Measurements from ENCODE around the gene ROBO1.
A peak's percentile ranks its signal among the peaks of the same experiment; 100 is the strongest.

DNA sequence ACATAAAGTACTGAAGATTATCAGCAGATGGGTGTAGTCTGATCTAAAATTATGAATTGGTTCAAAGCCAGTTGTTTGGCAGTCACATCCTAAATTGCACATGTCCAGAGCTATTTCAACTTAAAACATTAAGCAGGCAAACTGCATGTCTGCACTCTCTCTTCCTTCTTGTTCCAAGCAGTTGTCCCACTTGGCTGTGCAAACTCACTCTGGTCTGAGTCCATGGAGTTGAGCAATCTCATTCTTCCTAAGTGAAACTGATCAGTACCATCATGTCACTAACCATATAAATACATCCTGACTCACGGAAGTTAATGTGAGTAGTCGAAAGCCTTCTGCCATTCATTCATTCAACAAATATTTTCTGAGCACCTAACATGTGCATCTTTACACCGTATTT, 353.0 kb downstream of the ROBO1 start:
- TF ChIP-seq TAF1 (conservative IDR thresholded peaks at IDR 0.05): no peak
- no peak for TF ChIP-seq CTCF (IDR thresholded peaks at IDR 0.05; ENCODE audit: low read depth, low read length, missing input control)
- peak; percentile 43 for TF ChIP-seq SP1 (IDR thresholded peaks at IDR 0.05)
- peak; percentile 45 for TF ChIP-seq YY1 (IDR thresholded peaks at IDR 0.05)
- no peak for TF ChIP-seq FOXA1 (IDR thresholded peaks at IDR 0.05)
- TF ChIP-seq RAD21 (IDR thresholded peaks at IDR 0.05): peak in 1 of 2 donors; percentile 13
- TF ChIP-seq EGR1 (IDR thresholded peaks at IDR 0.05; ENCODE audit: low read depth in 2 of 2): no peak
- peak; percentile 46 for TF ChIP-seq ATF3 (IDR thresholded peaks at IDR 0.05)
